H1 (cell line): ENCODE data around the gene POLR1G.

Experiments
- CEBPB ChIP-seq: IDR thresholded peaks from 2 replicates; pipeline ENCODE4 v1.6.1; 2012; ENCODE audit warnings: low read depth, low read length
- EZH2 ChIP-seq: fragments of 200-600 bp; sonication (generic); IDR thresholded peaks from 2 replicates; pipeline ENCODE4 v1.7.1; 2012; ENCODE audit warnings: low read depth, mild to moderate bottlenecking, moderate library complexity, low read length, inconsistent platforms; ENCODE audit not compliant: severe bottlenecking
- JUND ChIP-seq: IDR thresholded peaks from 2 replicates; pipeline ENCODE4 v1.6.1; 2011; ENCODE audit warnings: mild to moderate bottlenecking, improper control_type of control experiment, low read length
- MAFK ChIP-seq: IDR thresholded peaks from 2 replicates; pipeline ENCODE4 v1.6.1; 2012; ENCODE audit warnings: low read depth, mild to moderate bottlenecking, improper control_type of control experiment, low read length
- PHF8 ChIP-seq: fragments of 200-600 bp; sonication (generic); conservative IDR thresholded peaks from 2 replicates; pipeline ENCODE4 v1.7.1; 2012; ENCODE audit warnings: low read depth, mild to moderate bottlenecking, inconsistent platforms, low read length, moderate library complexity
- POLR2A ChIP-seq, 2 experiments: IDR thresholded peaks; 1 replicate in 1 of 2; 2 replicates in 1 of 2; pipeline ENCODE4 v1.6.1; 2011; ENCODE audit warnings: low read depth in 2 of 2, low read length in 2 of 2, mild to moderate bottlenecking in 2 of 2; ENCODE audit errors: control extremely low read depth in 1 of 2
- POLR2AphosphoS5 ChIP-seq: IDR thresholded peaks from 2 replicates; pipeline ENCODE4 v1.6.1; 2011; ENCODE audit warnings: low read depth, low read length
- TCF12 ChIP-seq: IDR thresholded peaks from 2 replicates; pipeline ENCODE4 v1.6.1; 2011; ENCODE audit warnings: low read depth, mild to moderate bottlenecking, low read length
- TF ChIP-seq, protein P1 (sequence below), 3 experiments: IDR thresholded peaks; 1 replicate in 2 of 3; 2 replicates in 1 of 3; pipeline versions ENCODE4 v1.5.1 to v1.6.1; 2011; ENCODE audit warnings: low read length in 3 of 3, mild to moderate bottlenecking in 3 of 3, inconsistent platforms in 2 of 3, low read depth in 1 of 3, moderate library complexity in 1 of 3; ENCODE audit not compliant: insufficient read depth in 1 of 3; ENCODE audit errors: control extremely low read depth in 1 of 3
- TF ChIP-seq, protein P2 (sequence below): IDR thresholded peaks from 2 replicates; pipeline ENCODE4 v1.6.1; 2012; ENCODE audit warnings: inconsistent platforms

DNA sequence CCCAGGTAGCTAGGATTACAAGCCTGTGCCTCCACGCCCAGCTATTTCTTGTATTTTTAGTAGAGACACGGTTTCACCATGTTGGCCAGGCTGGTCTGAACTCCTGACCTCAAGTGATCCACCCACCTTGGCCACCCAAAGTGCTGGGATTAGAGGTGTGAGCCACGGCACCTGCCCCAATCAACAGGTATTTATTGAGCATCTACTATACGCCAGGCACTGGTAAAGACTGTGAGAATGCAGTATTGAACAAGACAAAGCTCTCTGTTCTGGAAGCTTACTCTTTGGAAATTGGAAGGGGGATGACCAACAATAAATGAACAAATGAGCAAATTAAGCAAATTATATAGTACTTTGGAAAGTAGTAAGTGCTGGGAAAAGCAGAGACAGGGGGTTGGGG is 38.7 kb downstream of the POLR1G start:
- TF ChIP-seq CEBPB, result no peak
- TF ChIP-seq, protein P1, sequence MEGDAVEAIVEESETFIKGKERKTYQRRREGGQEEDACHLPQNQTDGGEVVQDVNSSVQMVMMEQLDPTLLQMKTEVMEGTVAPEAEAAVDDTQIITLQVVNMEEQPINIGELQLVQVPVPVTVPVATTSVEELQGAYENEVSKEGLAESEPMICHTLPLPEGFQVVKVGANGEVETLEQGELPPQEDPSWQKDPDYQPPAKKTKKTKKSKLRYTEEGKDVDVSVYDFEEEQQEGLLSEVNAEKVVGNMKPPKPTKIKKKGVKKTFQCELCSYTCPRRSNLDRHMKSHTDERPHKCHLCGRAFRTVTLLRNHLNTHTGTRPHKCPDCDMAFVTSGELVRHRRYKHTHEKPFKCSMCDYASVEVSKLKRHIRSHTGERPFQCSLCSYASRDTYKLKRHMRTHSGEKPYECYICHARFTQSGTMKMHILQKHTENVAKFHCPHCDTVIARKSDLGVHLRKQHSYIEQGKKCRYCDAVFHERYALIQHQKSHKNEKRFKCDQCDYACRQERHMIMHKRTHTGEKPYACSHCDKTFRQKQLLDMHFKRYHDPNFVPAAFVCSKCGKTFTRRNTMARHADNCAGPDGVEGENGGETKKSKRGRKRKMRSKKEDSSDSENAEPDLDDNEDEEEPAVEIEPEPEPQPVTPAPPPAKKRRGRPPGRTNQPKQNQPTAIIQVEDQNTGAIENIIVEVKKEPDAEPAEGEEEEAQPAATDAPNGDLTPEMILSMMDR (IDR thresholded peaks at IDR 0.05; ENCODE audit: control extremely low read depth in 1 of 3, insufficient read depth in 1 of 3, low read depth in 1 of 3, low read length in 3 of 3), result no peak
- no peak for TF ChIP-seq PHF8
- TF ChIP-seq EZH2, result no peak
- TF ChIP-seq MAFK, result no peak
- TF ChIP-seq, protein P2, sequence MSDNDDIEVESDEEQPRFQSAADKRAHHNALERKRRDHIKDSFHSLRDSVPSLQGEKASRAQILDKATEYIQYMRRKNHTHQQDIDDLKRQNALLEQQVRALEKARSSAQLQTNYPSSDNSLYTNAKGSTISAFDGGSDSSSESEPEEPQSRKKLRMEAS, result no peak
- no peak for TF ChIP-seq TCF12
- TF ChIP-seq POLR2AphosphoS5, result no peak
- TF ChIP-seq JUND, result no peak
- no peak for TF ChIP-seq POLR2A (IDR thresholded peaks at IDR 0.05; ENCODE audit: control extremely low read depth in 1 of 2, low read depth in 2 of 2, low read length in 2 of 2)
